Thymus (tissue), 11 donors: ENCODE data around the gene VEGFC. TPM values are rescaled to one million over a fixed set of nuclear protein-coding genes. Genes with fewer than 3 reads are reported as not detected.

ENCODE experiments used
- DNase-seq, 9 donors: peaks; one replicate each; pipeline ENCODE4 v3.0.0-alpha.2; 2013; ENCODE audit warnings: low spot score in 9 of 9, low read depth in 6 of 9, missing footprints in 1 of 9
- H3K27ac ChIP-seq, 2 donors: one replicate each; pipeline ENCODE4 v1.5.1; 2013; ENCODE audit warnings: control low read depth in 1 of 2, low read depth in 1 of 2, low read length in 1 of 2, mild to moderate bottlenecking in 1 of 2, moderate library complexity in 1 of 2
- H3K27me3 ChIP-seq, 2 donors: one replicate each; pipeline ENCODE4 v1.5.1; 2013; ENCODE audit warnings: low read length in 1 of 2; ENCODE audit not compliant: control insufficient read depth in 2 of 2, insufficient read depth in 1 of 2
- H3K36me3 ChIP-seq, 2 donors: one replicate each; pipeline ENCODE4 v1.5.1; 2013; ENCODE audit warnings: low read length in 1 of 2, mild to moderate bottlenecking in 1 of 2, moderate library complexity in 1 of 2; ENCODE audit not compliant: control insufficient read depth in 2 of 2, insufficient read depth in 2 of 2
- H3K4me1 ChIP-seq, 2 donors: one replicate each; pipeline ENCODE4 v1.5.1; 2013; ENCODE audit warnings: low read length in 2 of 2; ENCODE audit not compliant: control insufficient read depth in 2 of 2, insufficient read depth in 2 of 2
- H3K4me3 ChIP-seq, 2 donors: one replicate each; pipeline ENCODE4 v1.5.1; 2013; ENCODE audit warnings: low read length in 2 of 2, control low read depth in 1 of 2, mild to moderate bottlenecking in 1 of 2
- H3K9me3 ChIP-seq, 2 donors: one replicate each; pipeline ENCODE4 v1.5.1; 2013; ENCODE audit warnings: low read length in 1 of 2, mild to moderate bottlenecking in 1 of 2; ENCODE audit not compliant: control insufficient read depth in 2 of 2, insufficient read depth in 1 of 2
- WGBS: extraction: QIAGEN DNeasy Blood & Tissue Kit; methylation state at CpG from one replicate; pipeline ENCODE4 v1.1.7; 2013; 5-methylcytosine and 5-hydroxymethylcytosine counted together
- polyA plus RNA-seq: library from polyadenylated mRNA; stranded (reverse); fragments of 200-250 nt; gene quantifications from one replicate; pipeline ENCODE4 v1.2.3, GENCODE V29; 2013
- total RNA-seq: library from RNA; stranded (reverse); fragments of 120-200 nt; gene quantifications from one replicate; pipeline ENCODE4 v1.2.4, GENCODE V29; 2013
- donor health status: healthy.

The VEGFC gene
- total and polyA plus RNA-seq, 2 donors, result 1.3 to 3.3 TPM

- no peaks in the 10 kb centered on the region for H3K4me1 ChIP-seq
- 51% methylated on average over 2 of the region's 2 CpGs for WGBS
- no peaks in the 10 kb centered on the region for H3K9me3 ChIP-seq
- H3K36me3 ChIP-seq, result no peaks in the 10 kb centered on the region
- no peak overlapping the region for H3K4me3 ChIP-seq
- H3K27me3 ChIP-seq, result no peaks in the 10 kb centered on the region
- H3K27ac ChIP-seq, result no peak overlapping the region
- DNase-seq, result no peak
These were observed 8.3 kb upstream of the VEGFC start for GRCh38 chr4:176800891-176801534.

- no peak overlapping the region for H3K27ac ChIP-seq
- WGBS, result 86% methylated on average over 2 of the region's 2 CpGs
- no peak for DNase-seq
- no peaks in the 10 kb centered on the region for H3K36me3 ChIP-seq
- H3K4me3 ChIP-seq, result no peak overlapping the region
- no peaks in the 10 kb centered on the region for H3K9me3 ChIP-seq
- no peaks in the 10 kb centered on the region for H3K4me1 ChIP-seq
- peaks cover 0 to 1% of the 10 kb centered on the region in 2 donors for H3K27me3 ChIP-seq
These were observed 6.9 kb upstream of the VEGFC start for GRCh38 chr4:176799653-176800052.

- H3K27ac ChIP-seq, result no peak overlapping the region
- no peak overlapping the region for H3K4me3 ChIP-seq
- no peaks in the 10 kb centered on the region for H3K4me1 ChIP-seq
- no peaks in the 10 kb centered on the region for H3K9me3 ChIP-seq
- peaks cover 4 to 9% of the 10 kb centered on the region in 2 donors for H3K27me3 ChIP-seq
- 63% methylated on average over 1 of the region's 1 CpG for WGBS
- no peaks in the 10 kb centered on the region for H3K36me3 ChIP-seq
- DNase-seq, result no peak
These were observed 5.8 kb upstream of the VEGFC start for GRCh38 chr4:176798540-176798939.

DNA sequence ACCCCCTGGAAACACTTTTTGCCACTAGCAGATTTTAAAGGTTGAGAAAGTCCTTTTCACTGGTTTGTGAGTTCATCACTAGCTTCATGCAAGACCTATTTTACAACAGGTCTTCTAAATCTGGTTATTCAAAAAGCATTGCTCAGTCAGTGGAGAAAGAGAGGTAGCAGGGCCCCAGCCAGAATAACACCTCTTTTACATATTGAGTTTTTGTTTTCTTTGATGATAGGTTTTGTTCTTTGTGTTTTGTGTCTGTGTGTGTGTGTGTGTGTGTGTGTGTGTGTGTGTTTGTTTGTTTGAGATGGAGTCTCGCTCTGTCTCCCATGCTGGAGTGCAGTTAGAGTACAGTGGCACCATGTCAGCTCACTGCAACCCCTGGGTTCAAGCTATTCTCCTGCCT lies 2.7 kb upstream of the VEGFC start:
- Histone ChIP-seq H3K4me1 (no peaks in the 10 kb centered on the region), H3K27me3 (peaks cover 30 to 39% of the 10 kb centered on the region in 2 donors), H3K4me3 (no peak overlapping the region), H3K36me3 (no peaks in the 10 kb centered on the region), H3K27ac (no peak overlapping the region), H3K9me3 (no peaks in the 10 kb centered on the region)
- 97% methylated on average over 1 of the region's 1 CpG for WGBS
- DNase-seq, result no peak

GRCh38 chr4:176794651-176795050 lies 1.9 kb upstream of the VEGFC start:
- 98% methylated on average over 1 of the region's 1 CpG for WGBS
- peaks cover 35 to 45% of the 10 kb centered on the region in 2 donors for H3K27me3 ChIP-seq
- H3K4me1 ChIP-seq, result no peaks in the 10 kb centered on the region
- H3K4me3 ChIP-seq, result no peak overlapping the region
- H3K9me3 ChIP-seq, result no peaks in the 10 kb centered on the region
- H3K36me3 ChIP-seq, result no peaks in the 10 kb centered on the region
- H3K27ac ChIP-seq, result no peak overlapping the region
- DNase-seq, result no peak

DNA sequence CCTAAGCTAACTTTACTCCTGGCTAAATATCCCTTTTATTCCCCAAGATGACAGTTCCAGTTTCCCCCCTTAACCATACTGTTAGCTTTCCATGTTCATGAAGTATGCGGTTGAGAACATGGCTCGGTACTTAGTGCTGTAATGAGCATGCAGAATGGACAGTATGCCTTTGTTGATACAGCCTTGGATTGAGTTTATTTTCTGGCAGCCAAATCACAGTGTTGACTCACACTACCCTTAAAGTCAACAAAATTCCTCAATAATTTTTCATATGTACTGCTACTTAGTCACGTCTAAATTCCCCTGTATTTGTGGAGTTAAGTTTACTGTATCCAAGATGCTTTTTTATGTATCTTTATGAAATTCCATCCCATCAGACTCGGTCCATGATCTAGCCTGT lies 1.4 kb upstream of the VEGFC start:
- peaks cover 35 to 45% of the 10 kb centered on the region in 2 donors for H3K27me3 ChIP-seq
- 94% methylated on average over 4 of the region's 4 CpGs for WGBS
- H3K27ac ChIP-seq, result no peak overlapping the region
- no peaks in the 10 kb centered on the region for H3K36me3 ChIP-seq
- H3K4me1 ChIP-seq, result no peaks in the 10 kb centered on the region
- DNase-seq, result no peak
- H3K4me3 ChIP-seq, result no peak overlapping the region
- H3K9me3 ChIP-seq, result no peaks in the 10 kb centered on the region

DNA sequence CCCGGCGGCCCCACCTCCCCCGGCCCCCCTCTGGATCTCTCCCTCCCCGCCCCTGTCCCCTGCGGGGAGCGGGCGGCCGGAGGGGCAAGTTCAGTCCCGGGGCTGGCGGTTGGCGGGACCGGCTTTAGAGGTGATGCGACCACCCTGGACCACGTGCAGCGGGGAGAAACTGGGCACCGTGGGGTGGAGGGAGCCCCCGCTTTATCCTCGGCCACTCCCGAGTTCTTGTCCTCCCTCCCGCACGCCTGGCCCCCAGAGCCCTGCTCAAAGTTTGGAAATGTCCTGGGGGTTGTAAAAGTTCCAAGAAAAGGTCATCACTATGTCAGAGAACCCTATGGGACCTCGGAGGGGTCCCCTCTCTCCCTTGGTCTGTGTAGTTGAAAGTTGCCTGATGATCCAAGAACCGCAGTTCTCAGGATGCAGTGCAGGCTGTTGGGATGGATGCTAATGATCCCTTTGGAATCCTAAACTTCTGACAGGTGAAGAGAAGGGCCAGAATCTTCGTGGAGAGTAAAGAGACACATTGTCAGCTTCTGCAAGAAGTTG lies 411 bp upstream of the VEGFC start:
- Histone ChIP-seq H3K36me3 (no peaks in the 10 kb centered on the region), H3K4me1 (no peaks in the 10 kb centered on the region), H3K27ac (no peak overlapping the region), H3K9me3 (no peaks in the 10 kb centered on the region), H3K4me3 (peak overlapping the region in 1 of 2 donors; percentile 51), H3K27me3 (peaks cover 37 to 47% of the 10 kb centered on the region in 2 donors)
- 11% methylated on average over 24 of the region's 24 CpGs for WGBS
- no peak for DNase-seq

- no peaks in the 10 kb centered on the region for H3K36me3 ChIP-seq
- 5% methylated on average over 45 of the region's 45 CpGs for WGBS
- no peaks in the 10 kb centered on the region for H3K9me3 ChIP-seq
- DNase-seq, result no peak
- H3K27ac ChIP-seq, result no peak overlapping the region
- peaks cover 37 to 47% of the 10 kb centered on the region in 2 donors for H3K27me3 ChIP-seq
- H3K4me3 ChIP-seq, result peak overlapping the region; percentile 26 to 51
- H3K4me1 ChIP-seq, result no peaks in the 10 kb centered on the region
These were observed 964 bp downstream of the VEGFC start for GRCh38 chr4:176791591-176792325.

DNA sequence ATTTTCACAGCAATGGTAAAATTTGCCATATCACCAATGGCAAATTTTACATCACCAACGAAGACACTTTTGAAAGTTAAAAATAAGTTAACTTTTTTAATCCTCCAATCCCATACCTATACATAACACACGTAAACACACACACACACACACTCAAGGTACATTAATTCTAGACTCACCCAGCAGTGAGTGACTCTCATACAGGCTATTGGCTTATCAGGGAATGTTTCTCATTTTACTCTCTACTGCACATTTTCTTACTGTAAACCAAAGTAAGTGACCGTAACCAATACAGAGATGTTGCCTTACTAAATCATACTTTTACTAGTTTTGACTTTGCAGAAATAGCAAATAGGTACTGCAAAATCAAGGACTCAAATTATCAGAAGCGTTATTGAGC lies 2.3 kb downstream of the VEGFC start:
- 93% methylated on average over 4 of the region's 4 CpGs for WGBS

More for the DNA sequence above, 2.3 kb downstream of the VEGFC start:
- Histone ChIP-seq H3K27me3 (peaks cover 37 to 47% of the 10 kb centered on the region in 2 donors), H3K4me1 (no peaks in the 10 kb centered on the region), H3K27ac (no peak overlapping the region), H3K4me3 (no peak overlapping the region), H3K36me3 (no peaks in the 10 kb centered on the region), H3K9me3 (no peaks in the 10 kb centered on the region)
- DNase-seq, result no peak
